BE2C (cell line): ENCODE data around the gene ACSL6.

Source experiments
- DNase-seq: peaks from one replicate; pipeline ENCODE4 v3.0.0-alpha.2; 2020
- H3K27me3 ChIP-seq: fragments of 250-450 bp; sonication (Bioruptor Pico); 2 replicates; pipeline ENCODE4 v1.5.1; 2020; ENCODE audit warnings: mild to moderate bottlenecking
- H3K36me3 ChIP-seq: fragments of 250-450 bp; sonication (Bioruptor Pico); 2 replicates; pipeline ENCODE4 v1.5.1; 2020; ENCODE audit warnings: mild to moderate bottlenecking
- H3K4me1 ChIP-seq: fragments of 250-450 bp; sonication (Bioruptor Pico); 2 replicates; pipeline ENCODE4 v1.5.1; 2020
- H3K4me3 ChIP-seq: 2 replicates; pipeline ENCODE4 v1.5.1; 2011; ENCODE audit warnings: low read depth, low read length
- H3K9me3 ChIP-seq: fragments of 250-450 bp; sonication (Bioruptor Pico); 2 replicates; pipeline ENCODE4 v1.5.1; 2020
- TF ChIP-seq, protein P1 (sequence below): IDR thresholded peaks from 2 replicates; pipeline ENCODE4 v1.5.1; 2012; ENCODE audit warnings: mild to moderate bottlenecking, low read depth, low read length

The ACSL6 gene

DNA sequence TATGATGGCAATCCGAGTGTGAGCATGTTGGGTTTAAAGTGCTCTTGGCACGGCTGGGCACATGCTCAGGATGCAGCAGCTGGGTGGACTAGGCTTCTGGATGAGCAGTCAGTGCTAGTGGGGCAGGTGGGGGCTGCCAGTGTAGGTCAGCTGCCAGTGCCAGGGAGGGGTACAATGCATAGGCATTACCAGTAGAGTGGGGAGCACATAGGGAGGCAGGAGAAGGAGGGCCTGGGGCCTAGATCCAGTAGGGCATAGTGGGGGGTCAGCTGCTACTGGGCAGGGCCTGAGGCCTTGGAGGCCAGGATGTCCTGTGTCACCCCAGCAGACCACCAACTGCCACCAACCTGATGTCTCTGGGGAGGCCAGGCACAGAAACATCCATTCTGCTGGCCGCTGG is 24.2 kb downstream of the ACSL6 start:
- no peak for DNase-seq
- H3K4me3 ChIP-seq, result no peak overlapping the region
- no peaks in the 10 kb centered on the region for H3K9me3 ChIP-seq
- TF ChIP-seq, protein P1, sequence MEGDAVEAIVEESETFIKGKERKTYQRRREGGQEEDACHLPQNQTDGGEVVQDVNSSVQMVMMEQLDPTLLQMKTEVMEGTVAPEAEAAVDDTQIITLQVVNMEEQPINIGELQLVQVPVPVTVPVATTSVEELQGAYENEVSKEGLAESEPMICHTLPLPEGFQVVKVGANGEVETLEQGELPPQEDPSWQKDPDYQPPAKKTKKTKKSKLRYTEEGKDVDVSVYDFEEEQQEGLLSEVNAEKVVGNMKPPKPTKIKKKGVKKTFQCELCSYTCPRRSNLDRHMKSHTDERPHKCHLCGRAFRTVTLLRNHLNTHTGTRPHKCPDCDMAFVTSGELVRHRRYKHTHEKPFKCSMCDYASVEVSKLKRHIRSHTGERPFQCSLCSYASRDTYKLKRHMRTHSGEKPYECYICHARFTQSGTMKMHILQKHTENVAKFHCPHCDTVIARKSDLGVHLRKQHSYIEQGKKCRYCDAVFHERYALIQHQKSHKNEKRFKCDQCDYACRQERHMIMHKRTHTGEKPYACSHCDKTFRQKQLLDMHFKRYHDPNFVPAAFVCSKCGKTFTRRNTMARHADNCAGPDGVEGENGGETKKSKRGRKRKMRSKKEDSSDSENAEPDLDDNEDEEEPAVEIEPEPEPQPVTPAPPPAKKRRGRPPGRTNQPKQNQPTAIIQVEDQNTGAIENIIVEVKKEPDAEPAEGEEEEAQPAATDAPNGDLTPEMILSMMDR, result no peak
- H3K4me1 ChIP-seq, result no peaks in the 10 kb centered on the region
- H3K36me3 ChIP-seq, result no peaks in the 10 kb centered on the region
- H3K27me3 ChIP-seq, result no peaks in the 10 kb centered on the region

DNA sequence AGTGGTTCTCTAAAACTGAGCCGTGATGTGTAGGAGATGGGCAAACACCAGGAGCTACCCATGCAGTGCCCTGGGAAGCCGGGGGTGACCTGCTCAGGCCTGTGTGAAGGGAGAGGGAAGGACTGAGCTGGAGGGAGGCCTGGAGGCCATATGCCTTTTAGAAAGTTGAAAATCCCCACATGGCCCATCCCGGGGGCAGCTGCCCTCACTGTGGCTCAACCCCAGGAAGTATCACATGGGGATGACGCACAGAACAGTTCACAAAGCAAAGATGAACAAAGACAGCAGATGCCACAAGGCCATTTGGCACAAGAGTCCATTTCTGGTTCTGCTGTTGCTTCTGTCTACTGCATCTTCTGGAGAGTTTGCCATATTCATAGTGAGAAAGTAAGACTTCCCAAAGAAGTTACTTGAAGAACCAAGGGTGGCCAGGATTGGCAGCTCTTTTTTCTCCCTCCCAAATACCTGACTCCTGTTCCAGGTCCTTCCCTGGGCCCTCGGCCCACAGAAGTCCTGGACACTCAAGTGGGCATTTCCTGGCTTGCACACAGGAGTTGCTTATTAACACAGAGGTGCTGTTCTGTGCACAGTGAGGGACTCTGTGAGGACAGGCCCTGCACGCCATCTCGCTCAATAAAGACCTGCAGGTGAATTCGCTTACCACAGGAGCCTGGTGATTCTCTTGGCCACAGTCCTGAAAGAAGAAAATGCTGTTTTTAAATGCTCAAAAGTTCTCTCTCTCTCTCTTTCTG is 25.1 kb downstream of the ACSL6 start:
- H3K9me3 ChIP-seq, result no peaks in the 10 kb centered on the region
- TF ChIP-seq, protein P1, result no peak
- H3K4me1 ChIP-seq, result no peaks in the 10 kb centered on the region
- DNase-seq, result no peak
- H3K27me3 ChIP-seq, result no peaks in the 10 kb centered on the region
- no peaks in the 10 kb centered on the region for H3K36me3 ChIP-seq
- no peak overlapping the region for H3K4me3 ChIP-seq

DNA sequence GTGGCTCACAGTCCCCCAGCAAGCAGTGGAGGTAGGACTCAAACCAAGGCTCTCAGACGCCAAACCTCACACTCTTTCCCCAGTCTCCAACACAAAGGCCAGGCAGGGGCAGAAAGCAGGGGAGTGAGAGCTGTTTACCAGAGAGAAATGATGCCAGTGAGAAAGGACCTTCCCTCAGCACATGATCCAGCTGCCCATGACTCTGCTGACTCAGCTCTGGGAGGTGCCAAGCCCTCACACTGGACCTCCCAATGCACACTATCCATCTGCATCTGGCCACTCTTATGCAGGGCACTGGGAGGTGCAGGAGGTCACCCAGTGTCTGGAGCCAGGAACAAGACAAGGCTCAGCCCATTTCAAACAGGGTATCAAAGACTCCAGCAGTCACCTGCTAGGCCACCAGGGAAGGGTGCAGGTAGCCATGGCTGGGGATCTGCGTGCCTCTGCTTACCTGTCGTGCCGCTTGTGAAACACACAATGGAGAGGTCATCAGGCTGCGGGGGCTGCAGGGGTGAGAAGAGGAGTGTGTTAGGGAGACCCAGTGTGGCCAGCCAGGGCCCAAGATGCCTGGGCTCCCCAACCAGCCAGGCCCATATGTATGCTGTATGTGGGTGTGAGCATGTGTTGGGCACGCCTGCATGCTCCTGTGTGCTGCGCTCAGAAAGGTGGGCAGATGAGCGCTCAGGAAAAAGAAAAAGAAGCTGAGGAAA is 26.3 kb downstream of the ACSL6 start:
- TF ChIP-seq, protein P1, result no peak
- no peak overlapping the region for H3K4me3 ChIP-seq

DNA sequence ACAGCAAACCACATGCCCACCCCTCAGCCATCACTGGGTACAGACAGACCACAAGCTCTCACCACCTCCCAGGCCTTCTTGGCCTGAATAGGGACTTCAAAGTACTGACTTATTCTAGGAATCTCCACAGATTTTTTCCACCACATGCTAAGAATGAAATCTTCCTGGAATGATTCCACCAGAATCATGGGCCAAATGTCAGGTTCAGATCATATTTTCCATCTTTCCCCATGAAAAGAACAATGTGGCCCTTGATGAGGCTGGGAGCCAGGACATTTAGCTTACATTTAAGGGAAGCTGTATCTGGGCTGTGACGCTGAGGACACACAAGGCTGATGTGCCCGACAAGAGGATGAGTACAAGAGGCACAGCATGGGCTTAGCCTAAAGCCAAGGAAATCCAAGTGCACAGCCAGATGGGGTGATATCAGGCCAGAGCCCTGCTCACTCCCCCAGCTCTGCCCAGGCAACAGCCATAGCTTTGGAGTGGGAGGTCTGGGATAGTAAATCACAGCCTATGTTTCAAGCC is 28.1 kb downstream of the ACSL6 start:
- Histone ChIP-seq H3K9me3 (no peaks in the 10 kb centered on the region), H3K4me3 (no peak overlapping the region), H3K27me3 (no peaks in the 10 kb centered on the region), H3K36me3 (no peaks in the 10 kb centered on the region), H3K4me1 (no peaks in the 10 kb centered on the region)
- TF ChIP-seq, protein P1, result no peak
- no peak for DNase-seq

More for the DNA sequence above, 26.3 kb downstream of the ACSL6 start:
- H3K27me3 ChIP-seq, result no peaks in the 10 kb centered on the region
- no peaks in the 10 kb centered on the region for H3K9me3 ChIP-seq
- no peaks in the 10 kb centered on the region for H3K4me1 ChIP-seq
- no peaks in the 10 kb centered on the region for H3K36me3 ChIP-seq
- no peak for DNase-seq

DNA sequence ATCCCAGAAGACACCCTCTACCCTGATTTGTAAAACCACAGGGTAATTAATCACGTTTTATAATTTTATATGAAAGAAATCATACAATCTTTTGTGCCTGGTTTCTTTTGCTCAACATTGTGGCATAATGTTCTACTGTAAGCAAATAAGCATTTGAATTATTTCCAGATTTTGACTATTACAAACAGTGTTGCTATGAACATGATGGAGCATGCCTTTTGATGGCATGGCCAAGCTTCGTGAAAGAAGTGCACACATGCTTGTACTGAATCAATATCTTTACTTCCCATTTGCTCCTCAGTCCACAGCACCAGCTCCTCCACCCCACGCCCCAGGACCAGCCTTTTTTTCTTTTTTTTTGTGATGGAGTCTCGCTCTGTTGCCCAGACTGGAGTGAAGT is 29.9 kb downstream of the ACSL6 start:
- H3K4me1 ChIP-seq, result no peaks in the 10 kb centered on the region
- no peak for DNase-seq
- no peaks in the 10 kb centered on the region for H3K36me3 ChIP-seq
- TF ChIP-seq, protein P1, result no peak
- H3K27me3 ChIP-seq, result no peaks in the 10 kb centered on the region
- no peak overlapping the region for H3K4me3 ChIP-seq
- no peaks in the 10 kb centered on the region for H3K9me3 ChIP-seq

DNA sequence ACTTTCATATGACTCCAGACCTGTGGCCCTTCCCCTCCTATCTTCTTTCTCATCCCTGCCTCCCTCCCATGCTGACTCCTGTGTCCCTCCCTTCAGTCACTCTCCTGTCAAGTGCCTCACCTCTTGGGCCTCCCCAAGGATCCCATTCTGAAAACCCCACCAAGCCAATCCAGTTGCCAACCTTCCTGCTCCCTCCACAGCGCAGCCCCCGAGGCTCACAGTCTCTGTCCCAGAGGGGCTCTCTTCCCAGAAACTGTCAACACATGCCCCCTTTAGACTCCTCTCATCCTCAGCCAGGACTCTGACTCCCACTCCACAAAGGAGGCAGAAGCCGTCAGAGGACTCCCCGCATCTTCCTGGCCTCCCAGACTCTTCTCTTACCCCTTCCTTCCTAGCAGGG is 30.8 kb downstream of the ACSL6 start:
- H3K4me3 ChIP-seq, result no peak overlapping the region
- TF ChIP-seq, protein P1, result no peak
- H3K9me3 ChIP-seq, result no peaks in the 10 kb centered on the region
- no peak for DNase-seq
- H3K36me3 ChIP-seq, result no peaks in the 10 kb centered on the region
- H3K27me3 ChIP-seq, result no peaks in the 10 kb centered on the region
- H3K4me1 ChIP-seq, result no peaks in the 10 kb centered on the region
